Measurements from ENCODE around the gene CDY2A.
"Not testable (repeated sequence)": the region's sequence is repeated elsewhere in the genome, so short reads cannot be mapped to it uniquely, and the experiment has no call there.

DNA sequence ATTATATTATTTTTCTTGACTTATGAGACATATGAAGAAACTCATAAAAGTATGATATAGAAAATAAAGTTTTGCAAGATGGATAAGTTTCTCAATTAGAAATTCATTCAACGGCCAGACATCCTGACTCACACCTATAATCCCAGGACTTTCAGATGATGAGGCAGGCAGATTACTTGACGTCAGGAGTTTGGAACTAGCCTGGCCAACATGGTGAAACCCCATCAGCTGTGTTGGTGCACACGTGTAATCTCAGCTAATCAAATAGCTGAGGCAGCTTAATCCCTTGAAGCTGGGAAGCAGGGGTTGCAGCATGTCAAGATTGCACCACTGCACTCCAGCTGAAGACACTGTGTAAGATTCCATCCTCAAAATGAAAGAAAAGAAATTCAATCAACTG lies 28.0 kb upstream of the CDY2A start:
- TF ChIP-seq, protein P1, sequence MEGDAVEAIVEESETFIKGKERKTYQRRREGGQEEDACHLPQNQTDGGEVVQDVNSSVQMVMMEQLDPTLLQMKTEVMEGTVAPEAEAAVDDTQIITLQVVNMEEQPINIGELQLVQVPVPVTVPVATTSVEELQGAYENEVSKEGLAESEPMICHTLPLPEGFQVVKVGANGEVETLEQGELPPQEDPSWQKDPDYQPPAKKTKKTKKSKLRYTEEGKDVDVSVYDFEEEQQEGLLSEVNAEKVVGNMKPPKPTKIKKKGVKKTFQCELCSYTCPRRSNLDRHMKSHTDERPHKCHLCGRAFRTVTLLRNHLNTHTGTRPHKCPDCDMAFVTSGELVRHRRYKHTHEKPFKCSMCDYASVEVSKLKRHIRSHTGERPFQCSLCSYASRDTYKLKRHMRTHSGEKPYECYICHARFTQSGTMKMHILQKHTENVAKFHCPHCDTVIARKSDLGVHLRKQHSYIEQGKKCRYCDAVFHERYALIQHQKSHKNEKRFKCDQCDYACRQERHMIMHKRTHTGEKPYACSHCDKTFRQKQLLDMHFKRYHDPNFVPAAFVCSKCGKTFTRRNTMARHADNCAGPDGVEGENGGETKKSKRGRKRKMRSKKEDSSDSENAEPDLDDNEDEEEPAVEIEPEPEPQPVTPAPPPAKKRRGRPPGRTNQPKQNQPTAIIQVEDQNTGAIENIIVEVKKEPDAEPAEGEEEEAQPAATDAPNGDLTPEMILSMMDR (IDR thresholded peaks at IDR 0.05): not testable (repeated sequence)
- not testable (repeated sequence) for TF ChIP-seq POLR2A (IDR thresholded peaks at IDR 0.05)

Measured in breast epithelium (tissue), 3 donors.